Occipital lobe (tissue), 2 donors: ENCODE measurements around the gene NFIL3. TPM values are rescaled to one million over a fixed set of nuclear protein-coding genes. Genes with fewer than 3 reads are reported as not detected.

Source experiments
- DNase-seq: peaks from one replicate; lab custom pipeline; 2025; lab: John Stamatoyannopoulos, UW
- total RNA-seq: library from RNA; depleted of rRNA; stranded (reverse); fragments of >200 nt; gene quantifications from one replicate; pipeline ENCODE4 v1.2.3, GENCODE V29; 2014

The NFIL3 gene
- total RNA-seq, 1 donor from 2014 or later, result 31.4 TPM

DNA sequence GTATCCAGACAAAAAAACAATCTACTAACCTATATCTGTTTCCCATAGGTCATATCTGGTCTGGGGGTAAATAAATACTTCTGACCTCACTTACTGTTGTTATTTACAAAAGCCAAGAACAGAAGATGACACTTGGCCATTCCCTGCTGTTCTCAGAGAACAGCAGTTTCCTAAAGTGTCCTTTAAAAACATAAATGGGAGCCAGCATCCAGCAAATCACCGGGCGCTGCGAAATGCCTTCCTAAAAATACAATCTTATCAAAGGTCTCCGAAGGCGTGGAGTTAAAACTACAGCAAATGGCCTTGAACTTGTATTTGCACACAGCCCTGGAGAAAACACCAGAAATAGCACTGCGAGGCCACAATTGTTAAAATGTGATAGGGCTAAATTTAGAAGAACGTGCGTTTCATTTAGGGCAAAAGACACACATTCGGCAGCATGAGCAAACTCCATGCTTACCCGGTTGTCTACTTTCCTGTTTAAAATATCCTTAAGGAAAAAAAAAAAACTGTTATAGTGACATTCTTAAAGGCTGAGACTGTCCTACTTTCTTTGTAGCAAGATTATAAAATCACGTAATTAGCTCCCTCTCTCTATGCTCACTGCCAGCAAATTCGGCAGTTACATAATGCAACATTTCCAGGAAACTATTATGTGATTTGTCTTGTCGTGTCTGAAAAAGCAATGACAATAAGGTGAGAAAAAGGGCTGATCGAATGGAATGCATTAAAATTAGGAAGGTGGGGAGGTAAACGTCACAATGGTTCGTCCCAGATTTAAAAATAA is 1.5 kb downstream of the NFIL3 start:
- no peak for DNase-seq

DNA sequence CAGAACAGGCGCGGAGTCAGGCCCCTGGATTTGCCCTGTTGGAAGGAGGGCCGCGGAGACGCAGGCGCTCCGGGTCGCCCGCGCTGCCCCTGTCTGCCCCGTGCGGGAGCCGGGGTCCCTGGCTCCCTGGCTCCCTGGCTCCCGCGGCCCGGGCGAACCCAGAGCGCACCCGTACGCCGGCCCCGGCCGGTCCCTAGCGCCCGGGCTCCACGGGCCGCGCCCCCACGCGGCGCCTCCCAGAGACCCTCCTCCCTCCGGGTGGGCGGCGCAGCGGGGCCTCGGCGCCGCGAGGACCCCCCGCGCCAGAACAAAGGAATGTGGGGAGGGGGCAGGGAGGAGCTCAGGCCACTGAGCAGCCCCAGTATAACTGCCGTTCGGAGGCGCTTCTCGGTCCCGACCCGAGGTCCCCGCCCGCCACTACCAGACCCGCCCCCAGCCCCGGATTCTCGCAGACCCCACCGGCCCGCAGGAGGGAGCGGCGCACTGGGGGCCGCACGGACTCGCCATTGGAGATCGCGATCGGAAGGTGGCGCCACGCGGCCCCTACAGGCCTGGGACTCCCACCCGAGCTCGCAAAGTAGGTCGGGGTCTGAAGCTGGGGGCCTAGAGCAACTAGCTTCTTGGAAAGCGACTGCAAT is 2.4 kb downstream of the NFIL3 start:
- no peak for DNase-seq

DNA sequence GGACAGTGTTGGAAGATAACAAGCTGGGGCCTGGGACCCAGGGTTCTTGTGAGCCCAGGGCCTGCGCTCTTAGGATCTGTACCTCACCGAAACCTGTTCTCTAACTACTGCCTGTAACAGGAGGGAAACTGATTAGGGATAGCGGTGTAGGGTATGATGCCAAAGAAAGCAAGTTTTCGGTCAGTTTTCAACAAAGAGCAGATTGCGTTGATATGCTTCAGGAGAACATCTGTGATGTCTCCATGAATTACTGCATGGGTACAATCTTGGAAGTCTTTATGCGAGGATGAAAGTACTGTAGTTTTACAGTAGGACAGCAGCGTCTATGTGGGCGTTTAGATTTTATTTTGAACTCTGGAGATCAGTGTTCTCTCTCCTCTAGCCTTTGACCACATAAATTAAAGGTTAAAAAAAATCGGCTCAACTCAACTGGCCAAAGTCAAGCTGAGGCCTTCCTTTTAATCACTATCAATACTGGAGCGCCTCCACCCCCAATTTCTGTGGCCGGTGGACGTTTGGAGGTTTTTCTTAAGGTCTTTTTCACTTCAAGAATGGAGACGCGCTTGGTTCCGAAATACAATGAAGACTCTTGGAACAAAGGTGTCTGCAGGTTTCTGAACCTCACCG is 3.0 kb downstream of the NFIL3 start:
- no peak for DNase-seq

DNA sequence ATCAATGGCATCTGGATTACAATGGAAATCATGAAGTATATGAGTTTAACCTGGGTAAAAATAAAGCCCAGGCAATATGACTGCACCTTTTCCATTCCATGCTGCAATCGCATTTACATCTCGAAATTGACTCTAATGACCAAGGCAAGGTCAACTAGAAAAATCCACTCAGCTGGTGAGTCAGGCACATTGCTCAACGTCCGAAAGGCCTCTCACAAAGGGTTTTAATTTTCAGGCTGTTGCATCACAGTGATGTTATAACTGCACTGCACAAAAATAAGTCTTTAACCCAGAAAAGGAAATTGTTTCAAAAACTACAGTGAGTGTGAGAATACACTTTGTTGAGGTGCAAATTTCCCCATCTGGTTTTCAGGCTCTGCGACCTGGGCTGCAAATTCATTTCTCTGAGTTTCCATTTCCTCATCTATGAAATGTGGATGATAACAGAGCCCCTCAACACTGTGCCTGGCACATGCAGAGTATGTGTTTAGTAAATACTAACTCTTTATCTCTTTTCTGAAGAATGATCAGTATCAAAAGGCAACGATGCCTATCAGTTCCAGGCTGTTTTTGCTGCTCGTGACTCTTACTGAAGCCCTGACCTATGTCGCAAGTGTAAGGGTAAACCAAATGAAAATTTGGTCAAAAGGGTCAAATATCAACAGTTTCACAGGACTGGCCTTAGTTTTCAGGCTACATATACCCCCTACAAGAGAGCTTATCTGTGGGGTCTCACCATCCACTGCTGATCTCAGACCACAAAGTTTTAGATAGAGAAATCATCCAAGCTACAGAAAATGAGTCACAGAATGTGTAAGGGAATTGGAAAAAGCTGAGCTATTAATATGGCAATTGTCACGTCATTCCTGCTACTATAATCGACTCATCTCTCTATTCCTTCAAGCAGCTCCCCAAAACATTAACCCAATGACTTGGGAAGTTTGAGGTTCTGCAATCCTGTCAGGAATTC is 4.1 kb downstream of the NFIL3 start:
- no peak for DNase-seq

DNA sequence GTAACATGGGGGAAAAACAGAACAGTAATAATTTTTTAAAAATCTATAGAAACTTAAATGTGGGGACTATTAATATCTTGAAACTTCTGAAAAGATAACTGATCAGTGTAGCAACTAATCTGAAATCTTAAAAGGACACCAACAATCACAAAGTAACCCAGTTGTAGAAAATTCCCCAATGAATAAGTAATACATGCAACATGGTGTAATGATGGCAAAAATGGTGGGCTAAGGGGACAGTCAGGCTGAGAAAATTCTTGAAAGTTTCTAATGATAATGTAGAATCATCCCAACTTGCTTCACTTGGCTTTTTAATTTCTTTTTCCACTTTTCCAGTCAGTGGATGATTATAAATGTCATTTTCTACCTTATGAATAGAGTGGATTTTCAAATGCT is 5.4 kb downstream of the NFIL3 start:
- DNase-seq, result no peak

DNA sequence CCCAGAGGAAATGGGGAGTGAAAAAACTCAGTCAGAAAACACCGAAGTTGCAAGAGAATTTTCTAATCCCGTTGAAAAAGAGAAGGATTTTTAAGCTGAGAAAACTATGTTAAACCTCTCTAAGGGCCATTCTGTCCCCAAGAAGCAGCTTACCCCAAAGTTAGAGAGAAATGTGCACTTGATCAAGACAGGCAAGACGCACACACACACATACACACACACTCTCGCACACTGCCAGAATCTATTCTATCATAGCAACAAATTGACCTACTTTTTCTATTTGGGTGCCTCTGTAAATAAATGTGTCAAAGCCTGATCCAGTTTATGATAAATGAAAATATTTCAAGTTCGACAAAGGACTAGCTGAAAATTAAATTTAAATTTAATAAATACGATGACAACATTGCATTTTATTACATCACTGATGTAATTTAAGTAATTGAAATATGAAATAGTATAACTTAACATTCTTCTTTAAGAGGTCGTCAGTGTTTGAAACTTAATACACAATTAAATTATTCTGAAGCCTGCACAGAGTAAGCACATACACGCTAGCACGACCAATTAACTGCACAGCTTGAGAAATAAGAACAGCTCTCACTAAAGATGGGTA is 5.9 kb downstream of the NFIL3 start:
- no peak for DNase-seq

DNA sequence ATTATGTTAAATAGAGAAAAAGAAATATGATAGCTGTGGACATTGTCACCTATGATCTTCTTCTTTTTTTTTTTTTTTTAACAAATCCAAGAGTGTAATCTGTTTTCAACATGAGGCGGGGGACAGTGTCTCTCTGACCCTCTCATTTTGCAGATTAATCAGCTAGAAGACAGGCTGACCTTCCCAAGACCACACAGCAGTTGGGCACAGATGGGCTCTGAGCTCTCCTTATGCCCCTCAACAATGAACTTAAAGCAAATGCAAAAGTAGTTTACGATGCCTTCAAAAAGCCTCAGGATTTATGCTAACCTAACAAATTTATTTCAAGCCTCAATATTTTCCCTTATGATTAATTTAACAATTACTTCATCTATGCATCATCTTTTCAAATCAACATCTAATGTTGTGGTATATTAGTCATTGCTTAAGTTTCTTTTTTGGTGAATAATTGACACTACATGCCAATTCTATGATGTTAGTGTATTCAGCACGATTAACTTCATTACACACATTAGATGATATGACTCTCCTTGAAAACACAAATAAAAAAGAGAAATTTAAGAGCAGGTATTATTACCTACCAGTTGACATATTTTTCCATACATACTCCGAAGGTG is 7.4 kb downstream of the NFIL3 start:
- no peak for DNase-seq

DNA sequence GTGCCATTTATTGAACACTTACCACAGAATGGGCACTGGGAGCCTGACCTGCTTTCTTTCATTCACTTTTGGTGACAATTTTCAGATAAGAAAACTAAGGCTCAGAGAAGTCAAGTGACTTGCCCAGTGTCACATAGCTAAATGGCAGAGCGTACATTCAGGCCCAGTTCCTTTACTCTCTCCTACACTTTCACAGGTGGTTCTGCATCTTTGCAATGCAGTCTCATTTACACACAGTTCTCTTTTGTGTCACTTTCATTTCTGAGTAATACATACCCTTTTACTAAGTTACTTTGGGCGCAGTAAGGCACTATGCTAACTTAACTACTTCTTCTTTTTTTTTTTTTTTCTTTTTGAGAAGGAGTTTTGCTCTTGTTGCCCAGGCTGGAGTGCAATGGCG is 8.3 kb downstream of the NFIL3 start:
- DNase-seq, result no peak

DNA sequence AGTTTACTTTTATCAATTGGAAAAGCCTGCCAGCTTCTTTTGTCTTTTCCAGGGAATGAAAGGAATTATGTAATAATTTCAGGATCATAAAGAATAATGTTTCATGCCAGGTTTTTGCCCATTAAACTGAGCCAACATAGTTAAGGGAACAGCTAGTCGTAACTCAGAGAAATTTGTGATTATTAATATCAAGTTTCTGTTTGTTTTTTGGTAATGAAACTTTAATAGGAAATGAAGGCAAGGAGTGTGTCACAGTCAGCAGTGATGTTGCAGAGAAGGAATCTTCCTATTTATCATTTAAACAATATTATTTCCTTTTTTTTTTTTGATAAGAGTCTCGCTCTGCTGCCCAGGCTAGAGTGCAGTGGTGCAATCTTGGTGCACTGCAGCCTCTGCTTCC is 10.7 kb downstream of the NFIL3 start:
- DNase-seq, result no peak

DNA sequence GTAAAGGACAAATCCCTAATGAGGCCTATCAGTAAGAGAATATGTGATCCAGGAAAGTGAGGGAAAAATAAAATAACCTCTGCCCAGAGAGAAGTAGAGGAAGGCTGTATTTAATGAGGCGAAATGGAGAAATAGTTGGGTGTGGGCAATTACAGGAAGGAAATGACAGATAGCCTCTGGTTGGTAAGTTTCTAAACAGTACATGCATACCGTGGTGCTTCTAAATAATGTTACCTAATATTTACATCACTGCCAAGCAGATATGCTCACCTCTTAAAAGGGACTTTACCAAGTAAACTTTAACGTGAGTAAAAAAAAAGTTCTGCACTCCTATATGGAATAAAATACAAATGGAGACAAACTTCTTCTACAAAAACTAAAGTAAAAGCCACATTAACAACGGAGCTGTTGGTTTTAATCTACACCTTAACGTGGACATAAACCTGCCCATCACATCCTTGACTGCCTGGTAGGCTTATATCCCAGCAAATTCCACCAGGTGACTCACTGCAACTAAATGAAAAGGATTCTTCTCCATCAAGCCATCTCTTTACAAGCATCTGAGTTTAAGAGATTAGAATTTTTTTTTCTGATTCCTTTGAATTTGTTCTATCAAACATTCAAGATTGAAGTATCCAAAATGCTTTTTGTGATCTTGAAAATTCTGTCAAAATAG is 12.4 kb downstream of the NFIL3 start:
- no peak for DNase-seq

DNA sequence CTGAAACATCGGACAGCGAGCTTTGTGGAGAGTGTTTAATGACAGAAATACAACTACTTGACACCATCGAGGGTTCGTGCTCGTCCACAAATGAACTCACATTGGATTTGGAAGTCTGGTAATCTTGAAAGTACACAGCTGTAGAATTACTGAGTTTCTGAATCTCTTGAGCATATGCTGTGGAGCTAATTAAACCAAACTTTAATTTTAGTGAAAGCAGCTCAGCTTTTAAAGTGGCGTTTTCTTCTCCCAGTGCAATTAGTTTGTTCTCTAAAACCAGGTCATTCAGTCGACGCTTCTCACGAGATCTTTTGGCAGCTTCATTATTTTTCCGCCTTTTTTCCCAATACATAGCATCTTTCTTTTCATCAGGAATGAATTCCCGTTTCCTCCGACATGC is 13.5 kb downstream of the NFIL3 start:
- DNase-seq, result no peak

DNA sequence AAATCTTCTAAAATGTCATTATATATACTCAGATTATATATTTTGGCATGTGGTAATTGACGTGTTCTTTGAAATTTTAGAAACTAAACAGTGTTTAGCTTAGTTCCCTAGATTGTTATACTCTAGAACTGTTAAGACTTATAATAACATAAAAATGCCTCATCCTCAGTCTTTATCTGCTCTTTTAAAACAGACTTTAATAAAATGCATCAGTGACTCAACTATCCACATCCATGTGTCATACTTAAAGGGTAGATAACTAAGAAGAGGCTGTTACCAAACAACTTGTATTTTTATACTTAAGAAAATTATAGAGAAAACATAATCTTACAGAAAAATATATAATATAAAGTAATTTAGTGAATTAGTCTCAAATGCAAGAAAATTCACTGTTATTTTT is 15.2 kb downstream of the NFIL3 start:
- DNase-seq, result no peak

DNA sequence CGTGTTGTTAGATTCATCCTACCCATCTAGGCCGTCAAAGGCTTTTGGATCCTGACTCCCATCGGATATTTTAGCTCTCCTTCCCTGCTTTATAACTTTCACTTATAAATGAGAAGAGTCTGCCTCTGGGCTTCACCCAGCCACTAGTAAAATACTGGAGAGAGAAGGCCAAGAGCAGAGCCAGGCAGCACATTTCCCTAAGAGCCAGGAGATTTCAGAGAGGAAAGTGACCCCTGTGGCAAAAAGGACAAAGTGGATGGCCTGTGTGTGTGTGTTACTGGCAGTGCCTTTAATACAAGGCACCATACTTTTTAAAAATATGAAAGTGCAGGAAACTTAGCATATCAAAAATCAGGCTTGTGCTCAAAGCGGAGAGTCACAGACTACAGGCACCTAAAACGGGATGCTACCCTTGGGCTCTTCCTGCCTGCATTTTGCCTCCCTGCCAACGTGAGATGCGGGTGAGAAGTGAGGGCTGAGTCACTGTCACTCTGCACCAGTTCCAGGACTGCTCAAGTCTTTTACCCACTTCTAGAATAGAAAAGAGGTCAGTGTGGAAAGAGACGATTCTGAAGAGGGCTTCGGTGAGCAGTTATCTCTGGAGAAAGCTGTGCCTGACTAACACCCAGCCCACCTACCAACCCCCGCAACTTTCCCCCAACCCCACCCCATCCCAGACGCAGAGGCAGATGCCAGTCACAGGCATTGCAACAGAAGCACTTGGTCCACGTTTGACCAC is 15.9 kb downstream of the NFIL3 start:
- peak; percentile 51 for DNase-seq

DNA sequence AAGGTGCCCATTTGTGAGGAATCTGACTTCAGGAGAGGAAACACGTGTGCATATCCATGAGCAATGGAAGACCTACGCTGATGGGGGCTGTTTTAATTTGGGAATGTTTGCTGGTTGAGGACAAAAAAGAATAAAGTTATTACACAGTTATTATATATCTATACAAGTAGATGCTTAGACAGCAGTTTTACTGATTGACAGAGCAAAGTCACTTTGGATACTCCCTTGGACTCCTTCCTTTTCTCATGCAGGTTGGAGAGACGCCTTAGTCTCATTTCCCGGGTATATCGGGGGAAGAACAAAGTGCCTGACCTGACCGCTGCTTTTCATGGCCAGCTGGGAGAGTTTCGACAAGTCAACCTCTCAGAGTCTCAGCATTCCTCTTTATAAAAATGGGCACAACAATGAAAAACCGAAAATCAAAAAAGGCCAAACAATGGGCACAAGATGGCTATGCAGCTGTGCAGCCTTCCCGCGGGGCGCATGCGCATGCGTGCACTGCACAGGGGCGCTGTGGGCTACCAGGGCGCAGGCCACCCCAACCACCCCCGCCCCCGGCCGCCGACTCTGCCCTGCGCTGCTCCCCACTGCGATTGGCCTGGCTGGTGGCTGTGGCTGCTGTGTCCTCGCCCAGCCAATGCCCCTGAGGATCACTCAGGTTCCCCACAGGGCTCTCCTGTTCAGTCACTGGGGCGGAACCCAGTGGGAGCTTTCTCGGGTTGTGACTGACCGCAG is 18.1 kb downstream of the NFIL3 start:
- no peak for DNase-seq

DNA sequence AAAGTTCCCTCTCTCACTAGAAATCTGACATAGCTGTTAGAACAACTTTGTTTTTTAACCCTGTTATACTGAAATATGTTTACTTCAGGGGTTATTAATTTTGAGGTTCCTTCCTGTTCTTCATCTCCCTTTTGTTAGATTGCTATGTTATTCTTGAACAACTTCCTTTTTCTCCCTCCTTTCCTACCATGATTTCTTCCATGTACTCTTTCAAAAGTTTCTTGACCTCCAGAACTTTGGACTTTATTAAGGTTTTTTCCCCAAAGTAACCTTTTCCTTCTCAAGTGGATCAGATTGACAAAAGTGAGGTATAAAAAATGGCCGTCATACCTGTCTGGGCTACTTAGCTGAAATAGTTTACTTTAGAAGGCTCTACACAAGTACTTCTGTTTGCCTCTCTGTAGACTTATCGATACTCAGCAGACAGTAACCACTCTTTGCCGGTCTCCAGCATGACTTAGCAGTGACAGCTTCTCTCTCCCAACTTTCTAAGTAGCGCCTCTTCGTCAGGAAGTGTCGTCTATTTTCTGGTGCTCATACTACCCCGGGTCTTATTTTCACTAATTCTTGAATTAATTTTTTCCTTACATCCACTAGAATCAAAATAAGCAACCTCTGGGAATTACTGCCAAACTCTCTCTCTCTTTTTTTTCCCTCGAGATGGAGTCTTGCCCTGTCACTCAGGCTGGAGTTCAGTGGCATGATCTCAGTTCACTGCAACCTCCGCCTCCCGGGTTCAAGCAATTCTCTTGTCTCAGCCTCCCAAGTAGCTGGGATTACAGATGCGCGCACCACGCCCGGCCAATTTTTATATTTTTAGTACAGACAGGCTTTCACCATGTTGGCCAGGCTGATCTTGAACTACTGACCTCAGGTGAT is 19.7 kb downstream of the NFIL3 start:
- DNase-seq, result no peak

DNA sequence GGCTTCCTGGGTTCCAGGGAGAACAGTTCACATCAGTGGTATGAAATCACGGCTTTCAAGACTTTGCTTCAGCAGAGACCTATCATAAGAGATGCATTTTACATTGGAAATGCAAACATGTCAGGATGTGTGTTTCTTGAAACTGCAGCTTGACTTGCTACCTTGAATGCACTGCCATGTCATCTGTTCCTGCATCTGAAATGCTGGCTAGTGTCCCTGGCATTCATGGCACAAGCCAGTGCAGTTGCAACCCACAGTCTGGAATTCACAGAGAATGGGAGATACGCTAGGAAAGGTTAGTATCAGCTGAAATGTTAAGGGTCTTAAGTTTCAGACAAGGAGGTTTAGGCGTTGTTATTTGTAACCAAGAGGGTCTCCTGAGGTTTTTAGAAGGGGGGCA is 24.7 kb downstream of the NFIL3 start:
- no peak for DNase-seq

DNA sequence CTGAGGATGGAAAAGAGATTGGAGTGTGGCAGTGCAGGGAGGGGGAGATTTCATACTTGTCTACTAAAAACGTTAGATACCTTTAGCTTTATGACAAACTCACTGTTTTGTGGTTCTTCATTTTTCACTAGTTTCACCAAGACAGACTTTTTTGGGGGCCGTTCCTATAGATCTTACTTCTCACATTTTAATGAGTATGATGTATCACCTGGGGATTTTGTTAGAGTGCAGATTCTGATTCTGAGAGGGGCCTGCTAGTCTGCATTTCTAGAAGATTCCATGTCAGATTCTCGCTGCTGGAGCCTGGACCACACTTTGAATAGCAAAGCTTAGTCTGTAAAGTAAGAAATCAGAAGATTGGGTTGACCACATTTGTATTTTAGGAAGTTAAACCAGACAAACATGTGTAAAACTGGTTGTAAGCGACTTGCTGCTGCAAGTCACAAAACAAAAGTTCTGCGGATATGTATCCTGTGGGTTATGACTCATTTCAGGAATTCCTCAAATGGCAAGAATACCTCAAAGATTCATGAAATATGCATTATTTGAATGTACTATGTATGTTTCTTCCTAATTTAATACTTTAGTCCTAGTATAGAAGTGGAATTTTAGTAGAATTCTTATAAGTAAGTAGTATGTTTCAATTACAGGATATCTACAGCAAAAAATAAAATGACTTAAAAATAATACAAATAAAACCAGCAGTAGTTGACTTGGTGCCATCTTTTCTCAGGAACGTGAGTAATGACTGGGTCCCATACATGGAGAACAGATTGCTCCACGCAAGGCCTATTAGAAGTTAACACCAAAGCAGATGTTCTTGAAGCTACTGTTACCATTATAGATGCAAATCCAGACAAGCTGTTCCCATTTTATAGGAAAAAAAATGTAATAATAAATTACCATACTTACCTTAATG is 27.8 kb downstream of the NFIL3 start:
- DNase-seq, result no peak
